ENCODE data around the gene NCAPD3.
"Not testable (repeated sequence)": the region's sequence is repeated elsewhere in the genome, so short reads cannot be mapped to it uniquely, and the experiment has no call there.

The NCAPD3 gene

GRCh38 chr11:134126217-134126822, 97.4 kb downstream of the NCAPD3 start:
- DNase-seq = no peak

- no peak for DNase-seq
Observed at GRCh38 chr11:134125507-134125906, 98.3 kb downstream of the NCAPD3 start.

GRCh38 chr11:134124660-134125451, 98.9 kb downstream of the NCAPD3 start:
- no peak for DNase-seq

GRCh38 chr11:134120921-134121526, 102.7 kb downstream of the NCAPD3 start:
- DNase-seq = no peak

- no peak for DNase-seq
Observed at GRCh38 chr11:134120143-134120850, 103.5 kb downstream of the NCAPD3 start.

GRCh38 chr11:134119094-134119493, 104.7 kb downstream of the NCAPD3 start:
- no peak for DNase-seq

GRCh38 chr11:134118006-134118405, 105.8 kb downstream of the NCAPD3 start:
- DNase-seq = peak in 1 of 3 experiments; percentile 24

- DNase-seq = no peak
Observed at GRCh38 chr11:134116210-134116609, 107.6 kb downstream of the NCAPD3 start.

- not testable (repeated sequence) for DNase-seq
Observed at GRCh38 chr11:134113787-134114186, 110.0 kb downstream of the NCAPD3 start.

GRCh38 chr11:134110252-134110815, 113.4 kb downstream of the NCAPD3 start:
- DNase-seq = no peak

All from NCI-H1417 (cell line).